Parathyroid adenoma (tissue), 2 donors: ENCODE measurements around the gene POLR3A.

Source experiments
- H2AFZ ChIP-seq: fragments of 300-600 bp; sonication (generic); one replicate; pipeline ENCODE4 v1.7.0; 2017; ENCODE audit warnings: antibody characterized with exemption, mild to moderate bottlenecking
- H3K27ac ChIP-seq: fragments of 300-600 bp; sonication (generic); one replicate; pipeline ENCODE4 v1.7.0; 2017
- H3K27me3 ChIP-seq: fragments of 300-600 bp; sonication (generic); one replicate; pipeline ENCODE4 v1.7.0; 2017; ENCODE audit warnings: low read length; ENCODE audit not compliant: control insufficient read depth, insufficient read depth
- H3K36me3 ChIP-seq: fragments of 300-600 bp; sonication (generic); one replicate; pipeline ENCODE4 v1.7.0; 2017; ENCODE audit warnings: low read length; ENCODE audit not compliant: control insufficient read depth, insufficient read depth
- H3K4me1 ChIP-seq: fragments of 300-600 bp; sonication (generic); one replicate; pipeline ENCODE4 v1.7.0; 2017; ENCODE audit warnings: control low read depth
- H3K4me2 ChIP-seq: fragments of 300-600 bp; sonication (generic); one replicate; pipeline ENCODE4 v1.7.0; 2017; ENCODE audit warnings: low read length
- H3K4me3 ChIP-seq: fragments of 300-600 bp; sonication (generic); one replicate; pipeline ENCODE4 v1.7.0; 2017; ENCODE audit warnings: low read depth, low read length
- H3K79me2 ChIP-seq: fragments of 300-600 bp; sonication (generic); one replicate; pipeline ENCODE4 v1.7.0; 2017; ENCODE audit warnings: control low read depth
- H3K9ac ChIP-seq: fragments of 300-600 bp; sonication (generic); one replicate; pipeline ENCODE4 v1.7.0; 2017; ENCODE audit warnings: mild to moderate bottlenecking
- H3K9me3 ChIP-seq: fragments of 300-600 bp; sonication (generic); one replicate; pipeline ENCODE4 v1.7.0; 2017; ENCODE audit warnings: low read length; ENCODE audit not compliant: control insufficient read depth
- CTCF ChIP-seq: fragments of 300-600 bp; sonication (generic); IDR thresholded peaks from one replicate; pipeline ENCODE4 v1.7.0; 2017; ENCODE audit warnings: antibody characterized with exemption, mild to moderate bottlenecking
- donor health status: primary hyperparathyroidism.

Gene POLR3A

GRCh38 chr10:77927402-77928246 is 101.7 kb downstream of the POLR3A start:
- Histone ChIP-seq H3K4me1 (peaks cover 2% of the 10 kb centered on the region), H3K4me2 (peak overlapping the region; percentile 75), H3K9ac (no peak overlapping the region), H3K36me3 (no peaks in the 10 kb centered on the region), H3K27me3 (no peaks in the 10 kb centered on the region), H3K9me3 (no peaks in the 10 kb centered on the region), H3K79me2 (peaks cover 28% of the 10 kb centered on the region), H3K27ac (peak overlapping the region; percentile 64), H3K4me3 (peak overlapping the region; percentile 48), H2AFZ (peak overlapping the region; percentile 78)
- TF ChIP-seq CTCF: no peak

GRCh38 chr10:77926566-77927401 is 102.5 kb downstream of the POLR3A start, which contains the start of gene DLG5:
DLG5 (minus strand) TSS chr10:77926755; CDS start chr10:77926520, 235 bp downstream.
- H3K4me2 ChIP-seq: peak within 1 kb of the TSS; percentile 81
- TF ChIP-seq CTCF: no peak
- H3K9ac ChIP-seq: peak within 1 kb of the TSS; percentile 46
- H3K27ac ChIP-seq: peak within 1 kb of the TSS; percentile 88
- peak within 1 kb of the TSS; percentile 78 for H2AFZ ChIP-seq
- no peaks in the 10 kb centered on the region for H3K36me3 ChIP-seq
- peaks cover 5% of the 10 kb centered on the region for H3K4me1 ChIP-seq
- peaks cover 36% of the 10 kb centered on the region for H3K79me2 ChIP-seq
- H3K4me3 ChIP-seq: peak within 1 kb of the TSS; percentile 78
- no peaks in the 10 kb centered on the region for H3K9me3 ChIP-seq
- no peaks in the 10 kb centered on the region for H3K27me3 ChIP-seq

- Histone ChIP-seq H3K27ac (peak overlapping the region; percentile 88), H3K9ac (peak overlapping the region; percentile 46), H3K79me2 (peaks cover 42% of the 10 kb centered on the region)
Measured at GRCh38 chr10:77925795-77926565, 103.3 kb downstream of the POLR3A start.

GRCh38 chr10:77925410-77925794 is 103.9 kb downstream of the POLR3A start:
- Histone ChIP-seq H3K27ac (peak overlapping the region; percentile 88), H3K4me2 (peak overlapping the region; percentile 81), H3K4me1 (peaks cover 16% of the 10 kb centered on the region)

More at GRCh38 chr10:77925795-77926565, 103.3 kb downstream of the POLR3A start:
- H3K36me3 ChIP-seq: no peaks in the 10 kb centered on the region
- H3K4me3 ChIP-seq: peak overlapping the region; percentile 78
- H2AFZ ChIP-seq: peak overlapping the region; percentile 72
- H3K27me3 ChIP-seq: no peaks in the 10 kb centered on the region
- peak overlapping the region; percentile 81 for H3K4me2 ChIP-seq
- TF ChIP-seq CTCF: peak; percentile 24
- H3K9me3 ChIP-seq: no peaks in the 10 kb centered on the region
- peaks cover 10% of the 10 kb centered on the region for H3K4me1 ChIP-seq

More at GRCh38 chr10:77925410-77925794, 103.9 kb downstream of the POLR3A start:
- Histone ChIP-seq H3K9ac (peak overlapping the region; percentile 46), H3K9me3 (no peaks in the 10 kb centered on the region), H3K36me3 (no peaks in the 10 kb centered on the region), H3K27me3 (no peaks in the 10 kb centered on the region), H3K79me2 (peaks cover 48% of the 10 kb centered on the region), H3K4me3 (peak overlapping the region; percentile 78), H2AFZ (peak overlapping the region; percentile 72)
- TF ChIP-seq CTCF: no peak
